Measurements from ENCODE around the gene CEP112.

- TF ChIP-seq HDAC2 (IDR thresholded peaks at IDR 0.05; ENCODE audit: borderline replicate concordance in 1 of 2, low read depth in 2 of 2, low read length in 2 of 2) (no peak), KDM5A (IDR thresholded peaks at IDR 0.05; ENCODE audit: low read length) (no peak), POLR2A (IDR thresholded peaks at IDR 0.05; ENCODE audit: control extremely low read depth in 1 of 2, low read depth in 2 of 2, low read length in 2 of 2) (no peak), POU5F1 (IDR thresholded peaks at IDR 0.05; ENCODE audit: low read depth, low read length) (no peak), EZH2 (IDR thresholded peaks at IDR 0.05; ENCODE audit: low read depth, low read length, severe bottlenecking) (no peak), EGR1 (IDR thresholded peaks at IDR 0.05; ENCODE audit: borderline replicate concordance, low read depth, low read length) (no peak), NRF1 (IDR thresholded peaks at IDR 0.05; ENCODE audit: low read depth, low read length) (no peak), CEBPB (IDR thresholded peaks at IDR 0.05; ENCODE audit: low read depth, low read length) (no peak), EP300 (IDR thresholded peaks at IDR 0.05; ENCODE audit: borderline replicate concordance in 1 of 2, low read depth in 2 of 2, low read length in 2 of 2) (no peak), SP2 (IDR thresholded peaks at IDR 0.05; ENCODE audit: low read length) (no peak), PHF8 (conservative IDR thresholded peaks at IDR 0.05; ENCODE audit: low read depth, low read length) (no peak)
- TF ChIP-seq, protein P1, sequence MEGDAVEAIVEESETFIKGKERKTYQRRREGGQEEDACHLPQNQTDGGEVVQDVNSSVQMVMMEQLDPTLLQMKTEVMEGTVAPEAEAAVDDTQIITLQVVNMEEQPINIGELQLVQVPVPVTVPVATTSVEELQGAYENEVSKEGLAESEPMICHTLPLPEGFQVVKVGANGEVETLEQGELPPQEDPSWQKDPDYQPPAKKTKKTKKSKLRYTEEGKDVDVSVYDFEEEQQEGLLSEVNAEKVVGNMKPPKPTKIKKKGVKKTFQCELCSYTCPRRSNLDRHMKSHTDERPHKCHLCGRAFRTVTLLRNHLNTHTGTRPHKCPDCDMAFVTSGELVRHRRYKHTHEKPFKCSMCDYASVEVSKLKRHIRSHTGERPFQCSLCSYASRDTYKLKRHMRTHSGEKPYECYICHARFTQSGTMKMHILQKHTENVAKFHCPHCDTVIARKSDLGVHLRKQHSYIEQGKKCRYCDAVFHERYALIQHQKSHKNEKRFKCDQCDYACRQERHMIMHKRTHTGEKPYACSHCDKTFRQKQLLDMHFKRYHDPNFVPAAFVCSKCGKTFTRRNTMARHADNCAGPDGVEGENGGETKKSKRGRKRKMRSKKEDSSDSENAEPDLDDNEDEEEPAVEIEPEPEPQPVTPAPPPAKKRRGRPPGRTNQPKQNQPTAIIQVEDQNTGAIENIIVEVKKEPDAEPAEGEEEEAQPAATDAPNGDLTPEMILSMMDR (IDR thresholded peaks at IDR 0.05; ENCODE audit: control extremely low read depth in 1 of 3, insufficient read depth in 1 of 3, low read depth in 1 of 3, low read length in 3 of 3): no peak
These were observed 534.6 kb downstream of the CEP112 start for GRCh38 chr17:65657251-65657828.

All from H1 (cell line).